Esophagus muscularis mucosa (tissue), 4 donors: ENCODE results near the gene MAGI2.

Source experiments
- EP300 ChIP-seq: sonication (generic); formaldehyde crosslinking; IDR thresholded peaks from one replicate; pipeline ENCODE4 v1.6.1; 2017; ENCODE audit warnings: antibody characterized with exemption
- POLR2A ChIP-seq: fragments of 450-650 bp; IDR thresholded peaks from one replicate; pipeline ENCODE4 v1.6.1; 2017; ENCODE audit warnings: antibody characterized with exemption, moderate library complexity, mild to moderate bottlenecking, low read depth
- POLR2AphosphoS5 ChIP-seq, 2 donors: sonication (generic); formaldehyde crosslinking; IDR thresholded peaks; one replicate each; pipeline ENCODE4 v1.6.1; 2017; ENCODE audit warnings: antibody characterized with exemption in 2 of 2
- TF ChIP-seq, protein P1 (sequence below), 3 experiments: fragments of 200-600 bp in 2 of 3; fragments of 450-650 bp in 1 of 3; sonication (generic) in 2 of 3; IDR thresholded peaks; one replicate each; pipeline ENCODE4 v1.5.1; 2017 to 2019; ENCODE audit warnings: antibody characterized with exemption in 3 of 3, mild to moderate bottlenecking in 2 of 3, moderate library complexity in 1 of 3

DNA sequence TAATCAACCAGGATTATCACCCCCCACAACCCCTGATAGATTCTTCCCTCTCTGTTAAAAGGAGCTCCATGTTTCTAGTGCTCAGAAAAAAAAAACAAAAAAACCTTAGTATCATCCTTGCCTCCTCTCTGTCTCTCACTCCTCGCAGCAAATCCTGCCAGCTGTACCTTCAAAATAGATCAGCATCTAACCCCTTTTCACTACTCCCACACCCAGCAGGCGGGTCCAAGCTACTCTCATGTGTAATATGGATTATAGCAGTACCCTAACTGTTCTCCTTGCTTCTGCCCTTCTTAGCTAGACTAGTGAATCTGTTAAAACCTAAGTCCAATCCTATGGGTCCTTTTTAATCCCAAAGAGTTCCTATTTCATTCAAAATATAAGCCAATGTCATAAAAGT, 667.4 kb downstream of the MAGI2 start:
- TF ChIP-seq, protein P1, sequence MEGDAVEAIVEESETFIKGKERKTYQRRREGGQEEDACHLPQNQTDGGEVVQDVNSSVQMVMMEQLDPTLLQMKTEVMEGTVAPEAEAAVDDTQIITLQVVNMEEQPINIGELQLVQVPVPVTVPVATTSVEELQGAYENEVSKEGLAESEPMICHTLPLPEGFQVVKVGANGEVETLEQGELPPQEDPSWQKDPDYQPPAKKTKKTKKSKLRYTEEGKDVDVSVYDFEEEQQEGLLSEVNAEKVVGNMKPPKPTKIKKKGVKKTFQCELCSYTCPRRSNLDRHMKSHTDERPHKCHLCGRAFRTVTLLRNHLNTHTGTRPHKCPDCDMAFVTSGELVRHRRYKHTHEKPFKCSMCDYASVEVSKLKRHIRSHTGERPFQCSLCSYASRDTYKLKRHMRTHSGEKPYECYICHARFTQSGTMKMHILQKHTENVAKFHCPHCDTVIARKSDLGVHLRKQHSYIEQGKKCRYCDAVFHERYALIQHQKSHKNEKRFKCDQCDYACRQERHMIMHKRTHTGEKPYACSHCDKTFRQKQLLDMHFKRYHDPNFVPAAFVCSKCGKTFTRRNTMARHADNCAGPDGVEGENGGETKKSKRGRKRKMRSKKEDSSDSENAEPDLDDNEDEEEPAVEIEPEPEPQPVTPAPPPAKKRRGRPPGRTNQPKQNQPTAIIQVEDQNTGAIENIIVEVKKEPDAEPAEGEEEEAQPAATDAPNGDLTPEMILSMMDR (IDR thresholded peaks at IDR 0.05), result no peak
- TF ChIP-seq POLR2A (no peak), POLR2AphosphoS5 (IDR thresholded peaks at IDR 0.05) (no peak), EP300 (no peak)
